ENCODE data around the gene ARNT2.
"Not testable (repeated sequence)": the region's sequence is repeated elsewhere in the genome, so short reads cannot be mapped to it uniquely, and the experiment has no call there.

Gene ARNT2

GRCh38 chr15:80615783-80616391, 211.7 kb downstream of the ARNT2 start:
- no peak for DNase-seq (ENCODE audit: low read depth in 2 of 2)

- DNase-seq (ENCODE audit: low read depth in 2 of 2), result no peak
Observed at GRCh38 chr15:80618685-80619400, 214.7 kb downstream of the ARNT2 start.

- no peak for DNase-seq (ENCODE audit: low read depth in 2 of 2)
Observed at GRCh38 chr15:80619680-80620079, 215.5 kb downstream of the ARNT2 start.

- no peak for DNase-seq (ENCODE audit: low read depth in 2 of 2)
Observed at GRCh38 chr15:80620141-80620540, 216.0 kb downstream of the ARNT2 start.

- DNase-seq (ENCODE audit: low read depth in 2 of 2), result no peak
Observed at GRCh38 chr15:80620931-80621330, 216.7 kb downstream of the ARNT2 start.

GRCh38 chr15:80626643-80627120, 222.5 kb downstream of the ARNT2 start:
- DNase-seq (ENCODE audit: low read depth in 2 of 2), result no peak

- DNase-seq (ENCODE audit: low read depth in 2 of 2), result no peak
Observed at GRCh38 chr15:80629355-80629754, 225.2 kb downstream of the ARNT2 start.

- no peak for DNase-seq (ENCODE audit: low read depth in 2 of 2)
Observed at GRCh38 chr15:80630981-80631380, 226.8 kb downstream of the ARNT2 start.

GRCh38 chr15:80633221-80633620, 229.0 kb downstream of the ARNT2 start:
- DNase-seq (ENCODE audit: low read depth in 2 of 2), result no peak

GRCh38 chr15:80635953-80636352, 231.8 kb downstream of the ARNT2 start:
- DNase-seq (ENCODE audit: low read depth in 2 of 2), result no peak

- DNase-seq (ENCODE audit: low read depth in 2 of 2), result no peak
Observed at GRCh38 chr15:80636675-80637074, 232.5 kb downstream of the ARNT2 start.

- DNase-seq (ENCODE audit: low read depth in 2 of 2), result no peak
Observed at GRCh38 chr15:80637747-80638146, 233.6 kb downstream of the ARNT2 start.

GRCh38 chr15:80638553-80639167, 234.5 kb downstream of the ARNT2 start:
- no peak for DNase-seq (ENCODE audit: low read depth in 2 of 2)

GRCh38 chr15:80639168-80639555, 235.0 kb downstream of the ARNT2 start:
- no peak for DNase-seq (ENCODE audit: low read depth in 2 of 2)

GRCh38 chr15:80640531-80641121, 236.4 kb downstream of the ARNT2 start:
- DNase-seq (ENCODE audit: low read depth in 2 of 2), result no peak

- DNase-seq (ENCODE audit: low read depth in 2 of 2), result no peak
Observed at GRCh38 chr15:80641384-80641783, 237.2 kb downstream of the ARNT2 start.

- no peak for DNase-seq (ENCODE audit: low read depth in 2 of 2)
Observed at GRCh38 chr15:80643431-80643951, 239.3 kb downstream of the ARNT2 start.

- DNase-seq (ENCODE audit: low read depth in 2 of 2), result no peak
Observed at GRCh38 chr15:80645494-80646065, 241.4 kb downstream of the ARNT2 start.

- DNase-seq (ENCODE audit: low read depth in 2 of 2), result not testable (repeated sequence)
Observed at GRCh38 chr15:80647424-80647823, 243.2 kb downstream of the ARNT2 start.

Data from stimulated activated CD8-positive, alpha-beta memory T cell treated with anti-CD3 and anti-CD28 coated beads, Interleukin-15, amount 100 ng/mL, for 48 hours (primary cell).